ENCODE results near the gene WTIP. TPM values are rescaled to one million over a fixed set of nuclear protein-coding genes. Genes with fewer than 3 reads are reported as not detected.
"Not testable (repeated sequence)": the region's sequence is repeated elsewhere in the genome, so short reads cannot be mapped to it uniquely, and the experiment has no call there.

WTIP gene
- total RNA-seq, 2 experiments from 2014 or later: 0.23 to 0.36 TPM

DNA sequence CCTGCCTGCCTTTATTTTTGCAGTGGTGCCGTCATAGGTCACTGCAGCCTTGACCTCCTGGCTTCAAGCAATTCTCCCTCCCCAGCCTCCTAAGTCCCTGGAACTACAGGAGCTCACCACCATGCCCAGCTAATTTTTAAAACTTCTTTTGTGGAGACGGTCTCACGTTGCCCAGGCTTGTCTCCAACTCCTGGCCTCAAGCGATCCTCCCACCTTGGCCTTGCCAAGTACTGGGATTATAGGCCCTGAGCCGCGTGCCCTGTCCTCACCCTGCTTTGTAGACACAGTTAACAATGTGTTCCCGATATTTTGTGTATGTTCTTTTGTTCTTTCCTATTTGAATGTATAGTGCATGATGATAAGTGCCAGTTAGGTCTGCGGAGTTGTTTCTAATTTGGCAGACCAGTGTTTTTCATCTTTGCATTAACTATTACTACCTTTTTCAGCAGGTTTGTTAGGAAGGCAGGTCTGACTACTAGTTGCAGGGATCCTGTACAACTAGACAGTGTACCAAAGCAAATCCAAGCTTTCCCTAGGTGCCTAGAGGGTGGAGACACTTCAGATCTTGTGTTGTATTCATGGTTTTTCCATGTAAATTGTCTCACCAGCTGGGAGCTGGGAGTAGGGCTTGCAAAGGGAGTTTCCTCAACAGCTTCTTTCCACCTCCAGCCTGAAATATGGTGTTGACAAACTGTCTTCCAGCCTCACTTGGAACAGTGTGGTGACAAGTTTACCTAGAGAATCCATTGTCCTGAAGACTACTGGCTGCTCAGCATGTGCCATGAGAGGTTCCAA, 9.5 kb upstream of the WTIP start:
- no peak for DNase-seq
- H3K36me3 Mint-ChIP-seq: peaks cover 31% of the 10 kb centered on the region
- H3K4me1 Mint-ChIP-seq: peaks cover 6% of the 10 kb centered on the region
- H3K27ac Mint-ChIP-seq: peak overlapping the region; percentile 48
- H3K9me3 Mint-ChIP-seq: no peaks in the 10 kb centered on the region
- no peak overlapping the region for H3K4me3 Mint-ChIP-seq
- no peaks in the 10 kb centered on the region for H3K27me3 Mint-ChIP-seq

DNA sequence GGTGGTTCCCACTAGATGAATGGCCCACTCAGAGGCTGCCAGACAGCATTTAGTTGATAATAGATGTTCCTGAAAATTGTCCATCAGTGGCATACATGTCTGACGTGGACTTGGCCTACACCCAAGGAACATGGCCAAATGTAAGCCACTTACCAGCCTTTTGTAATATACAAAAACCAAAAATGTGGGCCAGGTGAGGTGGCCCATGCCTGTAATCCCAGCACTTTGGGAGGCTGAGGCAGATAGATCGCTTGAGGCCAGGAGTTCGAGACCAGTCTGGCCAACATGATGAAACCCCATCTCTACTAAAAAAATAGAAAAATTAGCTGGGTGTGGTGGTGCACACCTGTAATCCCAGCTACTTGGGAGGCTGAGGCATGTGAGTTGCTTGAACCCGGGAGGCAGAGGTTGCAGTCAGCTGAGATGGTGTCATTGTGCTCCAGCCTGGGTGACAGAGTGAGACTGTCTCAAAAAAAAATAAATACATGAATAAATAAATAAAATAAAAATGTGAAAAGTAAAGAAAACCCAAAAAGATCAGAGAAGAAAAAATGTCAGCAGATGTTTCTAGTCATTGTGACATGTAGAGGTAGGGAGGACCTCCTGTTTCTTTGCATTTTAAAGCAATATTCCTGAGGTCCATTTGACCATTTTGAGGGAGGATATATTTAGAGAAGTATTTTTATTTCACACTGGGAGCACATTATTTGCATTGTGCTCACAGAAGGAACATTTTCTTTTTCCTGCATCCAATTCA, 7.1 kb upstream of the WTIP start:
- Mint-ChIP-seq H3K9me3 (no peaks in the 10 kb centered on the region), H3K4me3 (no peak overlapping the region), H3K27ac (no peak overlapping the region), H3K27me3 (peaks cover 7% of the 10 kb centered on the region), H3K36me3 (peaks cover 24% of the 10 kb centered on the region), H3K4me1 (peaks cover 6% of the 10 kb centered on the region)
- DNase-seq: no peak

DNA sequence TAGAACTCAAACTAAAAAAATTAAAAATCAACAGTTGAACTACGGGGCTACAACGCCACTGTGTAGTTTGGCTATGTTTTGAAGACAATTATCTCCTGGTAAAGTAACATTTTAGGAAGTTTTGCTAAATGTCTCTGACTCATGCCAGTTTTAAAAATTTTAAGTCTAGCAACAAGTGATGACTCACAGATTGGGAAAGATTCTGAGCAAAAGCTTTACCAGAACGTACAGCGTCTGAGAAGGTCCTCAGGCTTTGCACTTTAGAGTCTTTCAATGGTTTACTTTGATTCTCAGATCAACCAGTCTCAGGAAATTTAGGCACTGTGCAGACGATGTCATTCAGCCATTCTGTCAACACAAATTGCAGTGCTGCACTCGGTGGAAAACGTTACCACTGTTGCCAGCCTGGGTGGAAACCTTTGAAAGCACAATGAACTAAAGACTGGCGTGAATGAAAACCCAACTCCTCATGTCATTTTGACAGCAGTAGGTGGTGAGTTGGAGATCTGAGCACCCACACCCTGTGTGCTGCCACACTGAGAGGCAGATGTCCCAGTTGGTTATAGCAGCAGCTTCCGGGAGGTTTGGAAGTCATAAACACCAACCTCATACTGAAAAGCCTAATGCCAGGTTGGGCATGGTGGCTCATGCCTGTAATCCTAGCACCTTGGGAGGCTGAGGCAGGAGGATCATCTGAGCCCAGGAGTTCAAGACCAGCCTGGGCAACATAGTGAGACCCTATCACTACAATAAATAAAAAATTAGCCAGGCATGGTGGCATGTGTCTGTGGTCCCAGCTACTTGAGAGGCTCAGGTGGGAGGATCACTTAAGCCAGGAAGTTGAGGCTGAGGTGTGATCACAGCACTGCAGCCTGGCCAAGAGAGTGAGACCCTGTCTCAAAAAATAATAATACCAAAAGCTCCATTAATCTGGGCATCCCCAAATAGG, 6.3 kb upstream of the WTIP start:
- no peak overlapping the region for H3K4me3 Mint-ChIP-seq
- peaks cover 6% of the 10 kb centered on the region for H3K4me1 Mint-ChIP-seq
- DNase-seq: no peak
- H3K9me3 Mint-ChIP-seq: no peaks in the 10 kb centered on the region
- H3K27ac Mint-ChIP-seq: peak overlapping the region; percentile 48
- peaks cover 14% of the 10 kb centered on the region for H3K27me3 Mint-ChIP-seq
- peaks cover 24% of the 10 kb centered on the region for H3K36me3 Mint-ChIP-seq

DNA sequence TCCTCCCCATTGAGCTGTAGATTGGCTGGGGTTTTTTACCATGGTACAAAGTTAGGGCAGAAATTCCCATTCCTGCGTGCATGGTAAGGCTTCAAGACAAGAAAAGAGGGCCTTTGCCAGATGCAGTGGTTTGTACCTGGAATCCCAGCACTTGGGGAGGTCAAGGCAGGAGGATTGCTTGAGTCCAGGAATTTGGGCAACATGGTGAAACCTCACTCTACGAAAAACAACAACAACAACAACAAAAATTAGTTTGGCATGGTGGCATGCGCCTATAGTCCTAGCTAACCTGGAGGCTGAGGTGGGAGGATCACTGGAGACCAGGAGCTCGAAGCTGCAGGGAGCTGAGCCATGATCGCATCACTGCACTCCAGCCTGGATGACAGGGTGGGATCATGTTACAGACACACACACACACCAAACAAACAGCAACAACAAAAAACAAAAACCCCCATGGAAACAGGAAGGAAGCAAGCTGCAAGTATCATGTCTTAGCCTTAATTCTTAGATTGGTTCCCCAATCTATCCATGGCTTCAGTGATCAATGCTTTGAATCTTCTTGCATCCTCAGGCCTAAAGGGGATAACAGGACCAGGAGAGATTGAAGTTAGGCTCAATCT, 5.5 kb upstream of the WTIP start:
- Mint-ChIP-seq H3K4me1 (peaks cover 6% of the 10 kb centered on the region), H3K9me3 (no peaks in the 10 kb centered on the region), H3K4me3 (no peak overlapping the region), H3K36me3 (peaks cover 24% of the 10 kb centered on the region), H3K27ac (no peak overlapping the region), H3K27me3 (peaks cover 22% of the 10 kb centered on the region)
- DNase-seq: no peak

DNA sequence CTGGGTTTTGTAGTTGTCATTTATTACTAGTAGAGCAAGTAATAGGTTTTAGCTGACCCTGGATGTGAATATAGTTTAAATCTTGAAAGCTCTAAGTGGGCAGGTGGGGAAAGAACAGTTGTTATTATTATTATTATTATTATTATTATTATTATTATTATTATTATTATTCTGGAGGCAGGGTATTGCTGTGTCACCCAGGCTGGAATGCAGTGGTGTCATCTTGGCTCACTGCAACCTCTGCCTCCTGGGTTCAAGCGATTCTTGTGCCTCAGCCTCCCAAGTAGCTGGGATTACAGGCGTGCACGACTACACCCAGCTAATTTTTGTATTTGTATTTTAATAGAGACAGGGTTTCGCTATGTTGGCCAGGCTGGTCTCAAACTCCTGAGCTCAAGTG, 3.1 kb upstream of the WTIP start:
- not testable (repeated sequence) for H3K4me3 Mint-ChIP-seq, H3K9me3 Mint-ChIP-seq, H3K27ac Mint-ChIP-seq, H3K4me1 Mint-ChIP-seq, DNase-seq, H3K36me3 Mint-ChIP-seq
- H3K27me3 Mint-ChIP-seq: peaks cover 34% of the 10 kb centered on the region

DNA sequence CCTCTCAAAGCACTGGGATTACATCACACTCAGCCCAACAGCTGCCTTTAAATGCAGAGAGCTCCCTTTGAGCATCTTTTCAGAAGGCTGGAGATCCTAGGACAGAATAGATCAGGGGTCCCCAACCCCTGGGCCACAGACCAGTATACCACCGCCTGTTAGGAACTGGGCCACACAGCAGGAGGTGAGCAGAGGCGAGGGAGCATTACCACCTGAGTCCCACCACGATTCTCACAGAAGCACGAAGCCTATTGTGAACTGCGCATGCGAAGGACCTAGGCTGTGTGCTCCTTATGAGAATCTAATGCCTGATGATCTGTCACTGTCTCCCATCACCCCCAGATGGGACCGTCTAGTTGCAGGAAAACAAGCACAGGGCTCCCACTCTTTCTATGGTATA, 2.2 kb upstream of the WTIP start:
- Mint-ChIP-seq H3K27ac (no peak overlapping the region), H3K4me3 (no peak overlapping the region), H3K27me3 (peaks cover 42% of the 10 kb centered on the region), H3K36me3 (no peaks in the 10 kb centered on the region), H3K4me1 (peaks cover 6% of the 10 kb centered on the region), H3K9me3 (no peaks in the 10 kb centered on the region)
- no peak for DNase-seq

DNA sequence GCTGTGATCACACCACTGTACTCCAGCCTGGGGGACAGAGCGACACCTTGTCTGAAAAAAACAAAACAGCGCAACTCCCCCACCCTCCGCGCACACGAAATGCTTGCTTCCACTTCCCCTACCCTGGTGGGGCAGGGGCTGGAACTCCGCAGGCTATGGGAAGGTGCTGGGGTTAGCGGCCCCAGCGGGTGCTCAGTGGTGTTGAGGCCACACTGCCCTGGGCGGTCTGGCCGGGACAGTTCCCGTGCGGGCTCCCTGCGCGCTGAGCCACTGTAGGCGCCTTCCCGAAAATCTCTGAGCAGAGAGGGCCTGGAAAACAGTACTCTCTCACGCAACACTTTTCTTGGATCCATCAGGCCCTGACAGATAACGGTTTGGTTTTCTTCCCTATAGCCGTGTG, 1.1 kb upstream of the WTIP start:
- H3K36me3 Mint-ChIP-seq: no peaks in the 10 kb centered on the region
- no peaks in the 10 kb centered on the region for H3K4me1 Mint-ChIP-seq
- no peaks in the 10 kb centered on the region for H3K9me3 Mint-ChIP-seq
- no peak overlapping the region for H3K27ac Mint-ChIP-seq
- no peak overlapping the region for H3K4me3 Mint-ChIP-seq
- H3K27me3 Mint-ChIP-seq: peaks cover 50% of the 10 kb centered on the region
- DNase-seq: no peak

DNA sequence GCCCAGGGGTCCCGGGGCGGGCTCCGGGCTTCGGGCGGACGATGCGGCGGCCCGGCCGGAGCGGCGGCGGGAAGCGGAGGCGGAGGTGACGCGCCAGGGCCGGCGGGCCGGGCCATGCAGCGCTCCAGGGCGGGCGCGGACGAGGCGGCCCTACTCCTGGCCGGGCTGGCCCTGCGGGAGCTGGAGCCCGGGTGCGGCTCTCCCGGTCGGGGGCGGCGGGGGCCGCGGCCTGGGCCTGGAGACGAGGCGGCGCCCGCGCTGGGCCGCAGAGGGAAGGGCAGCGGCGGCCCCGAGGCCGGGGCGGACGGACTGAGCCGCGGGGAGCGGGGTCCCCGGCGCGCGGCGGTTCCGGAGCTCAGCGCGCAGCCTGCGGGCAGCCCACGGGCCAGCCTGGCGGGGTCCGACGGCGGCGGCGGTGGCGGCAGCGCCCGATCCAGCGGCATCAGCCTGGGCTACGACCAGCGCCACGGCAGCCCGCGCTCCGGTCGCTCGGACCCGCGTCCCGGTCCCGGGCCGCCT, 362 bp downstream of the WTIP start:
- peaks cover 62% of the 10 kb centered on the region for H3K27me3 Mint-ChIP-seq

DNA sequence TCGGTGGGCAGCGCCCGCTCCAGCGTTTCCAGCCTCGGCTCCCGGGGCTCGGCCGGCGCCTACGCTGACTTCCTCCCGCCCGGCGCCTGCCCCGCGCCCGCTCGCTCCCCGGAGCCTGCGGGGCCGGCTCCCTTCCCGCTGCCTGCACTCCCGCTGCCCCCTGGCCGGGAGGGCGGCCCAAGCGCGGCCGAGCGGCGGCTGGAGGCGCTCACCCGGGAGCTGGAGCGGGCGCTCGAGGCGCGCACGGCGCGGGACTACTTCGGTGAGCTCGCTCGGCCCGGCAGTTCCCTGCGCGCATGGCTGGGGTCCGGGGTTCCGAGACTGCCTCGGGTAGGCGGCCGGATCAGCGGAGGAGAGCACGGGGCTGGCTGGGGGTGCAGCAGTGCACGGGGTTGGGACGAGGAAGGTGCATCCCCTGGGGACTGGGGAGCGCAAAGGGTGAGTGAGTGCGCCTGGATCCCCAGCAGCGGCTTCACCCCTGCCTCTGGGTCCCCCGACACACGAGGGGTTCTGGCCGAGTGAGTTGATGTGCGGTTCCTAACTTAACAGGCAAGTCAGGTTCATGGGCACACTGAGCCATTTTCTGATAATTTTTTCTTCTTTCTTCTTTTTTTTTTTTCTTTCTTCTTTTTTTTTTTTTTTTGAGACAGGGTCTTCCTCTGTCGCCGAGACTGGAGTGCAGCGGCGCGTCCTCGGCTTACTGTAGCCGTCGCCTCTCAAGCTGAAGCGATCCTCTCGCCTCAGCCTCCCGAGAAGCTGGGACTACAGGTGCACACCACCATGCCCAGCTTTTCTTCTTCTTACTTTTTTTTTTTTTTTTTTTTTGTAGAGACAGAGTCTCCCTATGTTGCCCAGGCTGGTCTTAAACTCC, 1.1 kb downstream of the WTIP start:
- no peaks in the 10 kb centered on the region for H3K36me3 Mint-ChIP-seq

More for the DNA sequence above, 362 bp downstream of the WTIP start:
- Mint-ChIP-seq H3K36me3 (no peaks in the 10 kb centered on the region), H3K4me1 (no peaks in the 10 kb centered on the region), H3K4me3 (no peak overlapping the region), H3K9me3 (no peaks in the 10 kb centered on the region), H3K27ac (no peak overlapping the region)
- no peak for DNase-seq

DNA sequence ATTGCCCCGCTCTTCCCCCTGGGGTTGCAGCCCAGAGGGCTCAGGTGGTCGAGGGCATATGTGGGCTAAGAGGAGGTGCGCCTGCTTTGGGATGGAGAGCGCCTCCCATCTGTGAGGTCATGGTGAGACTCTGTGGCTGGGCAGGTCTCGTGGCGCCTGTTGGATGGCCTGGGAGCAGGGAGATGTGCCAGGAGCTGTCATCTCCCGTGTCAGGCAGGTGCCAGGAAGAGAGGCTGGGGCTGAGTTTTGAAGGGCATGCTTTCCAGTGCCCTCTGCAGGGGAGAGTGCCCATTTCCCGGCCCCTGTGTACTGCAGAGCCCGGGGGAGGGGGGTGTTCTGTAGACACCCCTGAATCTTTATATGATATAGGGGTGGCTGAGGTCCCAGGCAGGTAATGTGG, 2.8 kb downstream of the WTIP start:
- H3K4me1 Mint-ChIP-seq: no peaks in the 10 kb centered on the region
- H3K36me3 Mint-ChIP-seq: no peaks in the 10 kb centered on the region
- H3K9me3 Mint-ChIP-seq: no peaks in the 10 kb centered on the region
- no peak for DNase-seq
- no peak overlapping the region for H3K27ac Mint-ChIP-seq
- H3K27me3 Mint-ChIP-seq: peaks cover 65% of the 10 kb centered on the region
- no peak overlapping the region for H3K4me3 Mint-ChIP-seq

More for the DNA sequence above, 1.1 kb downstream of the WTIP start:
- DNase-seq: no peak
- Mint-ChIP-seq H3K9me3 (no peaks in the 10 kb centered on the region), H3K27ac (no peak overlapping the region), H3K27me3 (peaks cover 68% of the 10 kb centered on the region), H3K4me3 (peak overlapping the region; percentile 61), H3K4me1 (no peaks in the 10 kb centered on the region)

DNA sequence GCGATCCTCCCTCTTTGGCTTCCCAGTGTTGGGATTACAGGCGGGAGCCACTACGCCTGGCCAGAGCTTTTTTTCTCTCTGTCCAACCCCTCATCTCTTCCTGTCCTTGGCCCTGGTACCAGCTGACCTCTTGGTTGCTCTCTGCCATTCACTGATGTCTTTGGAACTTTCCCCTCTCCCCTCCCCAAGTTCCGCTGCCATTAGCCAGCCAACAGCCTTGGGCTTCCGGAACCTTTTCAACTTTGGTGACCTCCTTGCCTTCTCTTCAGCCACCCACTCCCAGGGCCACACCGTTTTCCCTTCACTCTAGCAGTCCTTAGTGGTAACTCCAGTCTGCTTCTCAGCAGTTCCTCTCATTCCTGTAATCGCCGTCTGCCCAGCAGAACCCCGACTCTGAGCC, 4.3 kb downstream of the WTIP start:
- no peaks in the 10 kb centered on the region for H3K4me1 Mint-ChIP-seq
- H3K9me3 Mint-ChIP-seq: no peaks in the 10 kb centered on the region
- no peaks in the 10 kb centered on the region for H3K36me3 Mint-ChIP-seq
- no peak overlapping the region for H3K4me3 Mint-ChIP-seq
- H3K27me3 Mint-ChIP-seq: peaks cover 51% of the 10 kb centered on the region
- DNase-seq: no peak
- no peak overlapping the region for H3K27ac Mint-ChIP-seq

DNA sequence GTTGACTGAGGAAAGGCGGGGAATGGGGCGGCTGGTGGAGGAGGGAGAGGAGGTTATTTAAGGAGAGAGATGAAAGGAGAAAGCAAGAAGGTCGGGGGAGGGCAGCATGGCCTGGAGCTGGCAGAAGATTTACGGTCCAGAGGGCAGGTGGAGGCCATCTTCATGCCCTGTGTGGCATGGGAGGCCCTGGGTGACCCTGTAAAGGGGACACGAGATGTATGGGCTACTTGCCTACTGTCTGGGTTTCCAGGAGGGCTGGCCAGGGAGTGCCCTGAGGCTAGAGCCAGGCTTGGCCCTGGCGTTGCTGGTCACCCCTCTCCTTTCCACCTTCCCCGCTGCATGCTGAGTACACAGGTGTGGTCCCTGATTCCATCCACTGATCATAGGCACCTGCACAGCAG, 6.1 kb downstream of the WTIP start:
- peaks cover 45% of the 10 kb centered on the region for H3K27me3 Mint-ChIP-seq
- H3K4me3 Mint-ChIP-seq: no peak overlapping the region
- no peaks in the 10 kb centered on the region for H3K36me3 Mint-ChIP-seq
- H3K27ac Mint-ChIP-seq: no peak overlapping the region
- H3K9me3 Mint-ChIP-seq: no peaks in the 10 kb centered on the region
- no peaks in the 10 kb centered on the region for H3K4me1 Mint-ChIP-seq
- no peak for DNase-seq

DNA sequence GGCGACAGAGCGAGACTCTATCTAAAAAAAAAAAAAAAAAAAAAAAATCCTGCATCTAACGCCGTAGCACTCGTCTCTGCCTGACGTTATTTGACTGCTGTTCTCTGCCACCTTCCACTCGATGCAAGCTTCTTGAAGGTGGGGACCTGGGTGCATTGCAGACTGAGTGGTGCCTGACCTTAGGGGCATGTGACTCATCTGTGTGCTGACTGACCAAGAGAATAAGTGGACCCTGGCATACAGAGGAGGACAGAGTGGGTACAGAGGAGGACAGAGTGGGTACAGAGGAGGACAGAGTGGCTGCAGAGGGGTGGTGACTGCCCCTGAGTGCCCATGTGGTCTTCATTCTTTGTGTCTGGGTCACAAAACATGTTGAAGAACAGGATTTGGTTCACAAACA, 7.6 kb downstream of the WTIP start:
- no peak for DNase-seq
- Mint-ChIP-seq H3K4me1 (no peaks in the 10 kb centered on the region), H3K27ac (no peak overlapping the region), H3K4me3 (no peak overlapping the region), H3K36me3 (no peaks in the 10 kb centered on the region), H3K27me3 (peaks cover 31% of the 10 kb centered on the region), H3K9me3 (no peaks in the 10 kb centered on the region)

Data from activated naive CD8-positive, alpha-beta T cell treated with anti-CD3 and anti-CD28 coated beads for 36 hours (primary cell).